HG02798 (cell line): ENCODE data around the gene CCDC122.
"Not testable (repeated sequence)": the region's sequence is repeated elsewhere in the genome, so short reads cannot be mapped to it uniquely, and the experiment has no call there.

Experiments used
- ATAC-seq: cut with Tn5 transposase; IDR thresholded peaks from one replicate; pipeline ENCODE4 v1.9.1; 2021; ENCODE audit warnings: mild to moderate bottlenecking; ENCODE audit not compliant: unreplicated experiment, poor library complexity

The CCDC122 gene

DNA sequence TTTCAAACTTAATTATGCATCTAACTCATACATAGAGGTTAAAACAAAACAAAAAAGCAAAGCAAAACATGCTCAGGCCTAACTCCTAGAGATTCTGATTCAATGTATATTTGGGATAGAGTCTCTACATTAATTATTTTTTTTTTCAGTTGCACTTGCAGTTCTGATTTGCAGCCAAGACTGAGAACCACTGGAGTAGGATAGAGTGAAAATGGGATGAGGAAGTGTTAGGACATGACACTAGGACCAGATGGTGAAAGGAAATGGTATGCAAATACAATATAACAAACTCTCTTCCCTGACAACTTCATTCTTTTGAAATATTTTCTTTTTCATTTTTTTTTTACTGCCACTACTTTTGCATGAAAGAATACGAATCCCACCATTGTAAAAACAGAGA is 1.8 kb downstream of the CCDC122 start:
- ATAC-seq: no peak

DNA sequence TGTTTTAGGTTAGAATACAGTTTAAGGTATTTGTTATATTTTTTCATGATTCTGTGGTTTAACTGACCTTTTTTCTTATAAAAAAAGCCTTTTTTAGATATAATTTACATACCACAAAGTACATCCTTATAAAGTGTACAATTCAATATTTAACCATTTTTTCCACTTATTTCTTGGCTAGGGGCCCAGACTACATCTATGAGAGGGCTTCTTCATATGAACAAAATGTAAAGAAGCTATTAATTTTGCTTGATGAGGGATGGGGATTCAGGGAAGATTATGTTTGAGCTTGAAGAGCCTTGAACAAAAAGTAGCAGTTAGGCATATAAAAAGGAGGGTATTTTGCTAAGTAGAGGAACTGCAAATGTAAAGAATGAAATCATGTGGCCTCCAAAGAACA is 2.2 kb downstream of the CCDC122 start:
- no peak for ATAC-seq

DNA sequence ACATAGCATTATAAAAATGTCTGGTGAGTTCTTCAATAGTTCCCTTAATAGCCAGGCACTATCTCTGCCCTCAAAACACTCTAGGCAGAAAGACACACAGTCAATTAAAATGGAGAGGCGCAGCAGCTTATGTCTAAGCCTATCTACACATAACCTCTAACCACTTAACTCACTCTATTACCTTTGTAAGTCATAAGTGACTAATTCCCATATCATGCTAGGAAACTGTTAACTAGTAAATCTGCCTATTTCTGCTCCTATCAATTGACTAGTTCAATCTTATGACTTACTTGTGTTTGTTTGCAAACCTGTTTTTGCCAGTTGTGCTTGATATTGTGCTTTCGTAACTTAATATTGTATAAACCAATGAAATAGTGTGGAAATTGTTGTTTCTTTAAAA is 3.2 kb downstream of the CCDC122 start:
- ATAC-seq: no peak

DNA sequence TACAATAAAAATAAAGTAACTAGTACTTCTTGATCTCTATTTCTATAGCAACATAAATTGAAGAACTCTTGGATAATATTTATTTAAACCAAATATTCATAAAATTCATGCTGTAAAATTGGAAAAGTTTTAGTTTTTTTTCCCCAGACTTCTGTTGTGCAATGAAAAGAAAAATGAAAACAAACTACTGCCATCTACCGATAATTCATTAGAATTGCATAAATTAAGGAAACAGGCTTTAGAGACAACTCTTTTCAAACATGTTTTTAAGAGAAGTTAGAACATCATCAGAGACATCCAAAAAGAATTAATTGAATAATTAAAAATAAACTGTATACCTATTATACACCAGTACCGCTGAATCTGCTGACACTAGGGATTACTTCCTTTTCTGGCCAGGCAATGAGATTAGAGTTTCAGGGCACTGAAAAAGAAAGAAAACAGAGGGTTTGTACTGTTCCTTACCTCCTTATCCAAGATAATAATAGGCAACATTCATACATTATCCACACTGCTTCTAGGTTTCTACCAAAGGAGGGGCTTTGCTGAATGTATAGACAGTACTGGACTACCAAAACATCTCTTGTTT is 4.9 kb downstream of the CCDC122 start:
- ATAC-seq: no peak

DNA sequence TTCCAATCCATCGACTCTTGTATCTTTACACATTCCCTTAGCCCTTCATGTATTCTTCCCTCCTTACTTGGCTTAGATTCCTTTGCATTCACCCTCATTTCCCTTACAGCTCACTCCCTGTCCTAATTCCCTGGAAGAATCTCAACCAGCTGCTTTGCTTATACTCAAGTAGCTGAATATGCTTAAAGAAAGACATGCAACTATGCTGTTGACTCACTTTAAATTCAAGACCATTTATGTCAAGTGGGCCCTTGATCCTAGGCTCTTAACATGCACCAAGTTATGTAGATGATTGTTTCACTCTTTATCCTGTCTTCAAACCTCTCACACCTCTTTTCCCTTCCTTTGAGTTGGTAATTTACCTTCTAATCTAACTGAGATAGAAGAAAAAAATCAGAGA is 7.4 kb downstream of the CCDC122 start:
- ATAC-seq: no peak

DNA sequence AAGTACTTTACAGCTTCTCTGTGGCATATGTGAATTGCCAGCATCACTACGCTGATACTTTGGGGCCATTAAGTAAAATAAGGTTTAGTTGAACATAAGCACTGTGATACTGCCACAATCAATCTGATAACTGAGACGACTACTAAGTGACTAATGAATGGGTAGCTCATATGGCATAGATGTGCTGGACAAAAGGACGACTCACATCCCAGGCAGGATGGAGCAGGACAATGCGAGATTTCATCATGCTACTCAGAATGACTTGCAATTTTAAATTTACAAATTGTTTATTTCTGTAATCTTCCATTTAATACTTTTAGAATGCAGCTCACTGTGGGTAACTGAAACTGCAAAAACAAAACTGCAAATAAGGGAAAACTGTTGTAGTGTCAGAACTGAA is 13.6 kb downstream of the CCDC122 start:
- no peak for ATAC-seq

DNA sequence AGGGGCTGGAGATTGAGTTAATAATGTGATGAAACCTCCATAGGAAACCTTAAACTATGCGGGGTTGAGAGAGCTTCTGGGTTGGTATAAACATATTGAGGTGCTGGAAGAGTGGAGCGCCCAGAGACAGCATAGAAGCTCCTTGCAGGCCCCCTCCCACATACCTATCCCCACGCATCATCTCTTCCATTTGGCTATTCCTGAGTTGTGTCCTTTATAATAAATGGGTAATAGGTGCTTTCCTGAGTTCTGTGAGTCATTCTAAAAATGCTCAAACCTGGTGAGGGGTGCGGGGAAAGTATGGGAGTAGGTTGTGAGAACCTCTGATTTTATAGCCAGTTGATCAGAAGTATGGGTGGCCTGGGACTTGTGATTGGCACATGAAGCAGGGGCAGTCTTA is 14.6 kb downstream of the CCDC122 start:
- no peak for ATAC-seq

DNA sequence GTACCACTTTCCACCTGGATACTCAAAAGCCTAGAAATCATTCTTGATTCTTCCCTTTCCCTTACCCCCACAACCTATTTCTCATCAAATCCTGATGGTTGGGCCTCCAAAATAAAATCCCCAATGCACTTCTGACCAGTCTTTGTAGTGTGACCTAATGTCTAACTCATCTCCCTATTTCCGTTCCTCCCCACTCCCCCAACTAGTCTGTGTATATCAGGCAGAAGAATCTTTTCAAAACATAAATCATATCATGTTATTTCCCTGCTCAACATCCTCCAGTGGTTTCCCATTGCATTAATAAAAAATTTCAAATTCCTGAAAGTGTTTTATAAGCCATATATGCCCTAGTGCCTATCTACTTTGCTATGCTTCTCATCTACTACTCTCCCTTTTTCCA is 17.7 kb downstream of the CCDC122 start:
- ATAC-seq: no peak

DNA sequence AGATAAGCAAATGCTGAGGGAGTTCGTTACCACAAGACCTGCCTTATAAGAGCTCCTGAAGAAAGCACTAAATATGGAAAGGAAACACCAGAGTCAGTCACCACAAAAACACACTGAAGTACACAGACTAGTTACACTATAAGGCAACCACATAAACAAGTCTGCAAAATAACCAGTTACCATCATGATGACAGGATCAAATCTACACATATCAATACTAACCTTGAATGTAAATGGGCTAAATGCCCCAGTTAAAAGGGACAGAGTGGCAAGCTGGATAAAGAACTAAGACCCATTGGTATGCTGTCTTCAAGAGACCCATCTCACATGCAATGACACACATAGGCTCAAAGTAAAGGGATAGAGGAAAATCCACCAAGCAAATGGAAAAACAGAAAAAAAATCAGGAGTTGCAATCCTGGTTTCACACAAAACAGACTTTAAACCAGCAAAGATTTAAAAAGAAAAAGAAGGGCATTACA is 26.6 kb downstream of the CCDC122 start:
- no peak for ATAC-seq

DNA sequence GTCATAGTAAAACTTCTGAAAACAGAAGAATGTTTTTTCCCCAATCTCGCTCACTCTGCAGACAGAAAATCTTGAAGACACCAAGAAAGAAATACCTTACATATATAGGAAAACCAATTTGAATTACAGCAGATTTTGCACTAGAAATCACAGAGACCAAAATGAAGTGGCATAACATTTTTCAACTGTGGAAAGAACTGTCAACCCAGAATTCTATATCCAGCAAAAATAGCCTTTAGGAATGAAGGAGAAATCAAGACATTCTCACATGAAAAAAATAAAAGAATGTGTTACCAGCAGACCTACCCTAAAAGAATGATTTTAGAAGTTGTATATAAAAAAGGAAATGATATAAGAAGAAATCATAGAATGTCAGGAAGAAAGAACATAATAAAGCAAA is 28.7 kb downstream of the CCDC122 start:
- ATAC-seq: no peak

DNA sequence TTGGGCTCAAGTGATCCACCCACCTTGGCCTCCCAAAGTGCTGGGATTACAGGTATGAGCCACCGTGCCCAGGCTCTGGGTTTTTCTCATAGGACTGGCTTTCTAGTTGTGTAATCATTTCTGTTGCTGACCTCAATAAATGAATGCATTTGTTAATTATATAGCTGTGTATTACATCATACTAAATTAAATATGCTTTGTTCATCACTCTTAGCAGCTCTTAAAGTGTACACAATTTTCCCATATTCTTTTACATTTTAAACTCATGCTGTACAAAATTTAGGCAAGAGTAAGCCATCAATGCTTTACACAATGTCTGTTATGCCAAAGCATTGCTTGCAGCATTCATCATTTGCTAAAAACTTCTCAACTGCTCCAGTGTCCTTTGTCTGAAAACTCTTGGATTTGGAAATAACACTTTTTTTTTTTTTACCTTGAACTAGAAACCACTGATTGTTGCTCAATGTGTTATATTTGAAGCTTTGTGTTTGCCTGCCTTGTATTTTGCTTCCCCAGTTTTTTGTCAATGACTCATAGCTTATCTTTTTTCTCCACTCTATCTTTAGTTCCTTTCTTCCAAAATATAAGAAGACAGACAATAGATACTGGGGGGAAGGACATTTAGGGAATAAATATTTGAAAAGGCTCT is 31.4 kb downstream of the CCDC122 start:
- no peak for ATAC-seq

DNA sequence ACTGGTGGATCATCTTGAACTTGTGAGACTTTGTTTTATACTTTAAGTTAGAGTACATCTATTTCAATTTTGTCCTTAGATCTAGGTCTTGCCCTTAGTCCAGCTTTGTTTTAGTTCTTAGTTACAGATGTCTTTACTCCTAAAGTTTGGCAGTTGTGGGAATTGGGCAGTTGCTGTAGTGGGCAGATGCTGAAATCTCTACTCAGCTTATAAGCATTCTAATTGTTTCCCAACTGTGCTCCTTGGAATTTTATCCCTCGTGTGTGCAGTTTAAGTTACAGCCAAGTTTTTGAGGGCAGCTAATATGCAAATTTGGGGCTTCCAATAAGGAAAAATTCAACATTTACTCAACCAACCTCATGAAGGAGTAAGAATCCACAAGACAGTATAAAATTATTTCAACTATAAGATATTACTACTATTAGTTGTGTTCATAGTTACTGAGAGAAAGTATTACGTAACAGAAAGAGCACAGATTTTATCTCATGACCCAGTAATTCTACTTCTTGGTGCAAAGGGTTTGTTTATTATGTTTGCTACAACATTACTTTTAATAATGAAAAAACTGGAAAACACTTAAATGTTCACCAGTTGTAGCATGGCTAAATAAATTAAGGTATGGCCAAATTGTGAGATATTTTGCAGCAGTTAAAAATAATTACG is 32.9 kb downstream of the CCDC122 start:
- no peak for ATAC-seq

DNA sequence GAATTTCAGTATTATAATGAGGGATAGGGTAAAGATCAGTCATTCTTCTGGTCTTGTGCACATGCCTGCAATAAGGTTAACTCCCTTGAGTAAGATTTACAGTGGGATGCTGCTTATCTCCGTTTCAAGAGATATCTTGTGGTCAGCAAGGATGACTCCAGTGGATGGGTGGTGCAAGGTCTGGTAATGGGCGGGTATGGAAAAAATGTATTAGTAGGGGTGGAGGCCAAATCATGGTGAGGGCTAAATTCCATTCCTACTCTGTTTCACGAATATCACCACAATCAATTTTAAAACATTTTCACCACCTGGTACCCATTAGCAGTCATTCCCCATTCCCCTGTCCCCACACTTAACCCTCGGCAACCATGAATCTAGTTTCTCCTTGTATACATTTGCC is 40.6 kb downstream of the CCDC122 start:
- no peak for ATAC-seq

DNA sequence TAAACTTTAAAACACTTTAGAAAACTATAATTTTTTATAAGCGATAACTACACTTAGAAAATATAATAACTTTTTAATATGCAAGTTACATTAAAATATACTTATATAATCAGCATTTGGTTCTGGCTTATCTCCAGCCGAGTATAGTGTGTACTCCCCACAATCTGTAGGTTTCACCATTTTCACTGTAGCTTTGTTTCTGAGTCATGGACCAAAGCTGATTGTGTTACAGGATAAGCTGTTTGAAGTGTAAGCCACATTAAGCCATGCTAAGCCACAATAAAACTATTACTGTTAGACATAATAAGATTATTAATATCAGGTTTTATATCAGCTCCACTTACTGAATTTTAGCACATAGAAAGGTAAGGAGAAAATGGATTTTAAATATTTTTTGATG is 43.8 kb downstream of the CCDC122 start:
- ATAC-seq: no peak

DNA sequence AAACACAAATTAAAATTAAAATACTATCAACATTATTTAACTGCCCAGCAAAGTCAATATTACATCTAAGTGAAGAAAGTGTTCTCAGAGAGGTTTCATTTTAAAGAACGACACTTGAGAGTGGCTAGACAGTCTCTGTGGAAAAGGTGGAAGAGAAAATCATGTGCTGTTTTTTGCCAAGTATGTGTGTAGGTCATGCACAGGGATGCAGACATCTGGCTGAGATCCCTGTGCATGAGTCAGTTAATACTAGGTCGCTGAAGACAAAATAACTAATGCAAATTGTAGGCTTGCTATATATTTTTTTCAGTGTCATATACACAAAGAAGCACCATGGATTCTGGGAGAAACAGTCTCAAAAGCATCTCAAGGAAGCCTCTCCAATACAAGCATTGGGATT is 48.5 kb downstream of the CCDC122 start:
- no peak for ATAC-seq

DNA sequence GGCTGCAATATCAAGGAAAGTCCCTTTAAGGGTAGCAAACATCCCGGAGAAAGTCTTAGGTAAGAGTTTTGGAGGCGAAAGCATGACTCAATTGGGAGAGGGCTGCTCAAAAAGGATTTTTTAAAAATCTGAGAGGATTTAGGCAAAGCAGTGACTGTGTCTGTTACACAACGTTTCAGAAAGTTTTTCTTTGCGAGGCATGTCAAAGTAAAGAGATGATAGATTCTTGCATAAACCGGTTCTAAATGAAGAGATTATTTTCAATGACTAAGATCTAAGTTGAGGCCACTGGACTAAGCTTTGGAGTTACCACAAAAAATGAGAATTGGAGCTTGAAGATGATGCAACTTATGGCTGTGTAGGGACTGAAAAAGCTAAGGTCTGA is 49.1 kb downstream of the CCDC122 start:
- no peak for ATAC-seq

DNA sequence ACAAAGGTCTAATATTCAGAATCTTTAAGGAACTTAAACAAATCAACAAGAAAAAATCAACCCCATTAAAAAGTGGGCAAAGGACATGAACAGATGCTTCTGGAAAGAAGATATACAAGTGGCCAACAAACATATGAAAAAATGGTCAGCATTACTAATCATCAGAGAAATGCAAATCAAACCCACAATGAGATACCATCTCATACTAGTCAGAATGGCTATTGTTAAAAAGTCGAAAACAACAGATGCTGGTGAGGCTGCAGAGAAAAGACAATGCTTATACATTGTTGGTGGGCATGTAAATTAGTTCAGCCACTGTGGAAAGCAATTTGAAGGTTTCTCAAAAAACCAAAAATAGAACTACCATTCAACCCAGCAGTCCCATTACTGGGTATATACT is 54.9 kb downstream of the CCDC122 start:
- not testable (repeated sequence) for ATAC-seq

DNA sequence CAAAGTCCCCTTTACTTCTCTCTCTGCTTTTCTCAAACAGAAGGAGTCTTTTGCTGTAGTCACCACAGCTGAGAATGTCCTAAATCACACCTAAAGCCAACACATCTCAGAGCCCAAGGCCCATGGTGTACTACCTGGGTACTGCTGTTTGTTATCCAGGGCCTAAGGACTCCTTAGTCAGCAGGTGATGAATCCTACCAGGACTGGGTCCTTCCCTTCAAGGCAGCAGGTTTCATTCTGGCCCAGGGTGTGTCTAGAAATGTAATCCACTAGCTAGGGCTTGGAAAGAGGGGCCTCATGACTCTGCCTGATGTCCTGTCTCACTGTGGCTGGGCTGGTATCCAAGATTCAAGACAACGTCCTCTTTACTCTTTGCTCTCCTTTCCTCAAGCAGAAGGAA is 56.6 kb downstream of the CCDC122 start:
- no peak for ATAC-seq

DNA sequence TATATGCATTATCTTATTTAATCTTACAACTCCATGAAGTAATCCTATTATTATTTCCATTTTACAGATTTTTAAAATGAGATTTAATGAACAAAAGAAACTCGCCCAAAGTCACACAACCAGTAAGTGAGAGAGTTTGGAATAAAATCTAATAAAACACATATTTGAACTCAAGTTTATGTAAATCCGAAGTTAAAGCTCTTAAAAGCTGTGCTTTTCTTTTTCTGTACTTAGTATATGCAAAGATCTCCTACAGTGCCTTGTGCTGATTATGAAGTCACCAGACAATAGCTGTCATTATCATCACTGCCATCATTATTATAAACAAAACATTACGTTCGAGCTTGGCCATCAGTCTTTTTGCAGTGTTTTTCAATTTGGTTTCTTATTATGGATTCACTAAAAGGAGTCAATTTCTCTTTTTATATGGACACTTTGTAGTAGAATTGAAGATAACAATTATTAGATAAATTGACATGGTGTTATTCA is 63.1 kb downstream of the CCDC122 start:
- no peak for ATAC-seq

DNA sequence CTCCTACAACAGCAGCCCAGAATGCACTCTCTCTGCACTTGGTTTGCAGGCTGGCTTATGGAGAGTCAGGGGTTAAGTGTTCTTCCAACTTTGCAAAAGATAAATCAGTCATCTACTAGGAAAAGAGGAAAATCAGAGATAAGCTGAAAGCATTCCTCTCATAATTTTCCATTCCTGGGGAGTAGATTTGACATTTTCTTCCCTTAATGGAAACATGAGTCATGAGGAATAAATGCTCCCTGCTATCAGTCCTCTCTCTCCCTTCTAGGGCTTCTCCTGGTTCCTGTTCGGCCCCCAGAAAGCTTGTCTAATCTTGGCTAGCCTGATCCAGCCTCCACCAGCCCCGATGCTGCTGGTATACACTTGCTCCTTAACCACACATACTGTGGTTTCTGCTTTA is 64.3 kb downstream of the CCDC122 start:
- ATAC-seq: no peak

DNA sequence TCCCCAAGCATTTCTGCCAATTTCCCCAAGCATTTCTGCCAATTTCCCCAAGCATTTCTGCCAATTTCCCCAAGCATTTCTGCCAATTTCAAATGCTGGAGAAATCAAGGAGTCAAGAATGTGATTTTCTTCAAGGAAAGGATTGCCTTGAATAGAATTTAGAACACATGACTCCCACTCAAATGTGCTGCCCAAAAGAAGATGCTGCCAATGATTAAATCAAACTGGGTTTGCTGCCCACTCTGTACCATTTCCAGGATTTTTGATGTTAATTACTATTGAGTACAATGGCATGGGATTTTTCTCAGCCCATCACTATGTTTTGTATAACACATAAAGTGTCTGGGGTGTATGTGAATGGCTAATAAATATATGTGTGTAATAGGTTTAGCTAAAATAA is 70.9 kb downstream of the CCDC122 start:
- no peak for ATAC-seq

DNA sequence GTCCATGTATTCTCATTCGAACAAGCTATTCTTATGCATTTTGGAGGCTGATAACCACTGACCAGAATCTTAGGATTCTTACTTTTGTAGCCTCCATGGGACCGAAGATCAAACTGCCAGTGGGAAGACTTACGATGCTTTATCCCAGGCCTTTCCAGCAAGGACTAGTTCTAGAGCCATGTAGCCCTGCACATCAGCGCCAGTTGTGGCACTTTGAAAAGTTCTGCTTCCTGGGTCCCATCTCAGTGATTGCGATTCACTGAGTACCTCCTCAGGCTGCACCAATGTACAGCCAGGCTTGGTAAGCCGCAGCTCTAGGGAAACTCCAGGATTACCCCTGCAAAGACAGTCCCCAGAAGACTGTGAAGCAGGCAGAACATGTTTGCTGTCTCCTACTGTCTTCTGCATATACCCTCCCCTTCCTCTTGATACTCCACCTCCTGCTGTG is 73.8 kb downstream of the CCDC122 start:
- no peak for ATAC-seq
